ENCODE results near the gene RSKR.

RSKR gene

DNA sequence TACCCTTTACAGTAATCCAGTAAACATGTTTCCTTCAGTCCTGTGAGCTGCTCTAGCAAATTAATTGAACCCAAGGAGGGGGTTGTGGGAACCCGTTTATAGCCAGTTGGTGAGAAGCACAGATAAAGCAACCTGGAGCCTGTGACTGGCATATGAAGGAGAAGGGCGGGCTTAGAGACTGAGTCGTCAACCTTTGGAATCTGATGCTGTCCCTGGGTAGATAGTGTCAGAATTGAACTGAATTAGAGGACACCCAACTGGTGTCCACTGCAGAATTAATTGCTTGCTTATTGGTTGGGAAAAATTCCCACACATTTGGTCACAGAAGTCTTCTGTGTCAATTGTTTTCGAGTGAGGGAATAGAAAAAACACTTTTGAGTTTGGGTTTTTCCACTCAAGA is 12.8 kb upstream of the RSKR start:
- Histone ChIP-seq H3K27me3 (ENCODE audit: insufficient read depth, low read depth, severe bottlenecking) (no peaks in the 10 kb centered on the region), H3K36me3 (peaks cover 71% of the 10 kb centered on the region), H3K27ac (0 out of 2 replicates have a peak overlapping the region, but pooled peaks have one; percentile 19), H3K9me3 (ENCODE audit: severe bottlenecking) (no peaks in the 10 kb centered on the region), H3K4me3 (ENCODE audit: low read depth, low read length) (no peak overlapping the region)
- no peak for DNase-seq
- TF ChIP-seq, protein P1, sequence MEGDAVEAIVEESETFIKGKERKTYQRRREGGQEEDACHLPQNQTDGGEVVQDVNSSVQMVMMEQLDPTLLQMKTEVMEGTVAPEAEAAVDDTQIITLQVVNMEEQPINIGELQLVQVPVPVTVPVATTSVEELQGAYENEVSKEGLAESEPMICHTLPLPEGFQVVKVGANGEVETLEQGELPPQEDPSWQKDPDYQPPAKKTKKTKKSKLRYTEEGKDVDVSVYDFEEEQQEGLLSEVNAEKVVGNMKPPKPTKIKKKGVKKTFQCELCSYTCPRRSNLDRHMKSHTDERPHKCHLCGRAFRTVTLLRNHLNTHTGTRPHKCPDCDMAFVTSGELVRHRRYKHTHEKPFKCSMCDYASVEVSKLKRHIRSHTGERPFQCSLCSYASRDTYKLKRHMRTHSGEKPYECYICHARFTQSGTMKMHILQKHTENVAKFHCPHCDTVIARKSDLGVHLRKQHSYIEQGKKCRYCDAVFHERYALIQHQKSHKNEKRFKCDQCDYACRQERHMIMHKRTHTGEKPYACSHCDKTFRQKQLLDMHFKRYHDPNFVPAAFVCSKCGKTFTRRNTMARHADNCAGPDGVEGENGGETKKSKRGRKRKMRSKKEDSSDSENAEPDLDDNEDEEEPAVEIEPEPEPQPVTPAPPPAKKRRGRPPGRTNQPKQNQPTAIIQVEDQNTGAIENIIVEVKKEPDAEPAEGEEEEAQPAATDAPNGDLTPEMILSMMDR (IDR thresholded peaks at IDR 0.05; ENCODE audit: low read depth, low read length) = no peak

DNA sequence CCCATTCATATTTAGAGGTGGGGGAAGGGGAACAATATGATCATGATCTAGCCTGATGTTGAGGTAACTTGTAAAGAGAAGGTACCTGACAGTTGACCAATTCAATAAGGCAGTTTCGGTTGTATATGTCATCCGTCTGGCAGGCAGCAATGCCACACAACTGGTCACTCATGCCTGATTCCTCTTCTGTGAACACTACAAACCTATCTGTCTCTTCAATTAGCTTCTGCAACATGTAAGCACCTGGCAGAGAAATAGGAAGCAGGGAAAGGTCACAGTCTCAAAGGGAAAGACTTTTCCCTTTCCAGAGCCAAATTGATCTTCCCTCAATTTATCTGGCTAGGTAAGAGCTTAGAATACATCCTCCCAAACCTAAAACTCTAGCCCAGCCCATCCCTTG is 10.2 kb upstream of the RSKR start:
- Histone ChIP-seq H3K9me3 (ENCODE audit: severe bottlenecking) (no peaks in the 10 kb centered on the region), H3K27me3 (ENCODE audit: insufficient read depth, low read depth, severe bottlenecking) (no peaks in the 10 kb centered on the region), H3K36me3 (peaks cover 69% of the 10 kb centered on the region), H3K4me3 (ENCODE audit: low read depth, low read length) (no peak overlapping the region), H3K27ac (no peak overlapping the region)
- no peak for DNase-seq
- TF ChIP-seq, protein P1 (IDR thresholded peaks at IDR 0.05; ENCODE audit: low read depth, low read length) = no peak

DNA sequence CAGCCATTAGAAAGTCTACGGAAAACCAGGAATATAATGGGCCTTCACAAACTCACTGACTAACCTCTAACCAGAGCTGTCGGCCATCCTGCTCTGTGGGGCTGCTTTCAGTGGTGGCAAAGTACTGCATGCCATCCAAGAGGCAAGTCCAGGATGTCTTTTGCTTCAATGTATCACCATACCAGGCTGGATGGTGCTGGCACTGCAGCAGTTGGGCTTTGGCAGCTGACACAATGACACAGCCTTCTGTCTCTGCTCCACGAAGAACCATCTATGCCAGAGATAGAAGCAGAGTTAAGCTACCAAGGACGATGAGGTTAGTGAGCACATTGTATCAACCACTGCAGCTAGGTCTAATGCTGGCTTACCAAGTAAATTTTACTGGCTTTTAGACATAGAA is 9.7 kb upstream of the RSKR start:
- DNase-seq = no peak
- no peak overlapping the region for H3K27ac ChIP-seq
- no peaks in the 10 kb centered on the region for H3K27me3 ChIP-seq (ENCODE audit: insufficient read depth, low read depth, severe bottlenecking)
- no peak overlapping the region for H3K4me3 ChIP-seq (ENCODE audit: low read depth, low read length)
- TF ChIP-seq, protein P1 (IDR thresholded peaks at IDR 0.05; ENCODE audit: low read depth, low read length) = no peak
- H3K9me3 ChIP-seq (ENCODE audit: severe bottlenecking) = no peaks in the 10 kb centered on the region
- H3K36me3 ChIP-seq = peaks cover 71% of the 10 kb centered on the region

DNA sequence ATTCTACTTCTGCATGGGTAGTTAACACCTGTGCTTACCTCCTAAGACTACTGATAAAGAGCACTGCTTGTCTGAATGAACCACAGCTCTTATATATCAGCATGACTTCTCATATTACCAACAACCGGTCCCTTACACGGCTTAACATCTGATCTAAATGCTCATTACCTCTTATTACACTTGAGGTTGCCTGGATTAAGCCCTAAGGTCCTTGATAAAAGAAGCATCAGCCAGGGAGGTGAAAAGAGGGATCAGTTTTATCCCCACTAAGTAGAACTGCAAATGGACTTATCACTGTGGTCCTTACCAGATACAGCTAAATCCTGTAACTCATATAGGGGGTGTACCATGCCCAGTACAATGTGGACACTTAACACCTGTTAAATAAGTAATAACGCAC is 8.2 kb upstream of the RSKR start:
- H3K36me3 ChIP-seq = peaks cover 73% of the 10 kb centered on the region
- H3K27ac ChIP-seq = no peak overlapping the region
- TF ChIP-seq, protein P1 (IDR thresholded peaks at IDR 0.05; ENCODE audit: low read depth, low read length) = no peak
- H3K4me3 ChIP-seq (ENCODE audit: low read depth, low read length) = no peak overlapping the region
- no peaks in the 10 kb centered on the region for H3K9me3 ChIP-seq (ENCODE audit: severe bottlenecking)
- H3K27me3 ChIP-seq (ENCODE audit: insufficient read depth, low read depth, severe bottlenecking) = no peaks in the 10 kb centered on the region
- peak; percentile 50 for DNase-seq

DNA sequence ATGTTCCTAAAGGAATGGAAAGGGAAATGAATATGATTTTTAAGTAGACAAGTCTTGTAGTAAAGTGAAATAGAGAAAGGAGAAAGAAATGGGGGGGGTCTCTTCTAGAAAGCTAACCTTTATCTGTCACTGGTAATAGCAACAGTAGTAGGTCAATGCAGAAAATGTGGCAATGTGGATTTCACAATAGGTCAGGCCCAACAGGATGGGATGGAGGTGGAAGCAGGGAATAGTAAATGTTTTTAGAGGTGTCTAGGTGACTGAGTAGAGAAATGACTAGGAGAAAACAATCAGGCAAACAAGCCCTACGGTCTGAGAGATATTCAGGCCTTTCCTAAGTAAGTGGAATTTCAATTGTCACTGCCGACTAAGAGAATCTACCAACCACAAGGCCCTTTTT is 6.0 kb upstream of the RSKR start:
- Histone ChIP-seq H3K36me3 (peaks cover 87% of the 10 kb centered on the region), H3K27ac (no peak overlapping the region), H3K4me3 (ENCODE audit: low read depth, low read length) (no peak overlapping the region), H3K9me3 (ENCODE audit: severe bottlenecking) (no peaks in the 10 kb centered on the region), H3K27me3 (ENCODE audit: insufficient read depth, low read depth, severe bottlenecking) (no peaks in the 10 kb centered on the region)
- no peak for DNase-seq
- TF ChIP-seq, protein P1 (IDR thresholded peaks at IDR 0.05; ENCODE audit: low read depth, low read length) = no peak

DNA sequence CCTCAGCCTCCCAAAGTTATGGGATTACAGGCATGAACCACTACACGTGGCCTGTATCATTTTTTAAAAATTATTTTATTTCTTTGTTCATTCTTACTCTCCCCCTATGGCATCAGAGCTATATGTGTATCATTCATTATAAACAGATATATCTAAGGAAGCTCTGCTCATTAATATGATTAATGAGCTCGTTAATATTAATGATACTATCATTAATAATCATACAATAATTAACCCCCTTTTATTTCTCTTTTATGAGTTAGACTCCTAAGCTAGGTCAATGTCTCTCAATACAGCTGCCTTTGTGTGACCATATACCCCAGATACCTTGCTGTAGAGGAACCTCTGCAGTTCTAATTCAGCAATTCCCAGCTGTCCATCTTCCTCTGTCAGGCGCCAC is 4.5 kb upstream of the RSKR start:
- H3K9me3 ChIP-seq (ENCODE audit: severe bottlenecking) = no peaks in the 10 kb centered on the region
- H3K27ac ChIP-seq = no peak overlapping the region
- no peak overlapping the region for H3K4me3 ChIP-seq (ENCODE audit: low read depth, low read length)
- DNase-seq = no peak
- TF ChIP-seq, protein P1 (IDR thresholded peaks at IDR 0.05; ENCODE audit: low read depth, low read length) = no peak
- no peaks in the 10 kb centered on the region for H3K27me3 ChIP-seq (ENCODE audit: insufficient read depth, low read depth, severe bottlenecking)
- H3K36me3 ChIP-seq = peaks cover 84% of the 10 kb centered on the region

All from WERI-Rb-1 (cell line).